ENCODE data around the gene KRTAP5-4. TPM values are rescaled to one million over a fixed set of nuclear protein-coding genes. Genes with fewer than 3 reads are reported as not detected.

KRTAP5-4 gene
- total RNA-seq, 1 donor from 2014 or later = not detected

Other genes with a start within 250 kb of the KRTAP5-4 start
- gene BRSK2, start 232.2 kb downstream of the KRTAP5-4 start, total RNA-seq = 59.9 and 72.5 TPM in 2 replicates
- 17.3 and 19.3 TPM in 2 replicates for gene MOB2, start 135.4 kb downstream of the KRTAP5-4 start, total RNA-seq
- gene DUSP8, start 49.9 kb downstream of the KRTAP5-4 start, total RNA-seq = 8.4 and 10.1 TPM in 2 replicates
- gene KRTAP5-1, start 36.9 kb downstream of the KRTAP5-4 start, total RNA-seq = not detected in 2 replicates
- gene KRTAP5-2, start 23.8 kb downstream of the KRTAP5-4 start, total RNA-seq = not detected in 2 replicates
- gene KRTAP5-3, start 13.7 kb downstream of the KRTAP5-4 start, total RNA-seq = not detected in 2 replicates
- not detected in 2 replicates for gene KRTAP5-5, start 7.6 kb upstream of the KRTAP5-4 start, total RNA-seq
- not detected in 2 replicates for gene KRTAP5-6, start 75.1 kb upstream of the KRTAP5-4 start, total RNA-seq
- 0.66 TPM in 1 of 2 replicates, not detected in the other for gene IFITM10, start 128.5 kb upstream of the KRTAP5-4 start, total RNA-seq
- gene CTSD, start 141.8 kb upstream of the KRTAP5-4 start, total RNA-seq = 95.5 and 109 TPM in 2 replicates
- gene SYT8, start 212.9 kb upstream of the KRTAP5-4 start, total RNA-seq = not detected in 2 replicates
- not detected in 2 replicates for gene TNNI2, start 216.8 kb upstream of the KRTAP5-4 start, total RNA-seq
- gene LSP1, start 230.9 kb upstream of the KRTAP5-4 start, total RNA-seq = not detected in 2 replicates

Measured in neural crest cell (in vitro differentiated cells).